Activated CD8-positive, alpha-beta T cell treated with anti-CD3 and anti-CD28 coated beads for 36 hours (primary cell): ENCODE measurements around the gene MIA3. TPM values are rescaled to one million over a fixed set of nuclear protein-coding genes. Genes with fewer than 3 reads are reported as not detected.

Source experiments
- ATAC-seq: fragments of 200-7000 bp; cut with Tn5 transposase; one replicate; pipeline ENCODE4 v1.10.0; 2021; ENCODE audit warnings: mild to moderate bottlenecking, moderate library complexity
- CTCF ChIA-PET: fragments of 350-600 bp; sonication (Branson Sonifier 250); formaldehyde crosslinking; loops from one replicate; lab custom pipeline; 2021; ENCODE audit warnings: antibody characterized with exemption; lab: Charles Lee
- POLR2A ChIA-PET: fragments of 350-600 bp; sonication (Branson Sonifier 250); formaldehyde crosslinking; loops from one replicate; lab custom pipeline; 2021; ENCODE audit warnings: antibody characterized with exemption; lab: Charles Lee
- DNase-seq: peaks from one replicate; pipeline ENCODE4 v3.0.0-alpha.2; 2020
- H3K27ac Mint-ChIP-seq: one replicate; pipeline ENCODE4 v1.8.0; 2021; ENCODE audit warnings: mild to moderate bottlenecking, mixed read lengths
- H3K27me3 Mint-ChIP-seq: one replicate; pipeline ENCODE4 v1.8.0; 2021; ENCODE audit warnings: mixed read lengths
- H3K36me3 Mint-ChIP-seq: one replicate; pipeline ENCODE4 v1.8.0; 2021; ENCODE audit warnings: low read depth, mixed read lengths
- H3K4me1 Mint-ChIP-seq: one replicate; pipeline ENCODE4 v1.8.0; 2021; ENCODE audit warnings: low read depth, mixed read lengths
- H3K4me3 Mint-ChIP-seq: one replicate; pipeline ENCODE4 v1.8.0; 2021; ENCODE audit warnings: mild to moderate bottlenecking, moderate library complexity, mixed read lengths
- H3K9me3 Mint-ChIP-seq: one replicate; pipeline ENCODE4 v1.8.0; 2021; ENCODE audit warnings: mixed read lengths
- intact Hi-C: fragments of 100-400 bp; cut with micrococcal nuclease; formaldehyde crosslinking; loops from one replicate; pipeline ENCODE4 v1.10.0; 2022
- total RNA-seq, 2 experiments: library from RNA; stranded (reverse); gene quantifications; one replicate each; pipeline ENCODE4 v1.2.3, GENCODE V29; 2021
- TF ChIP-seq, protein P1 (sequence below): fragments of 200-600 bp; IDR thresholded peaks from one replicate; pipeline ENCODE4 v1.8.0; 2022; ENCODE audit warnings: antibody characterized with exemption, mild to moderate bottlenecking

MIA3 gene
- total RNA-seq, 2 experiments from 2014 or later: 43.1 to 44.1 TPM

DNA sequence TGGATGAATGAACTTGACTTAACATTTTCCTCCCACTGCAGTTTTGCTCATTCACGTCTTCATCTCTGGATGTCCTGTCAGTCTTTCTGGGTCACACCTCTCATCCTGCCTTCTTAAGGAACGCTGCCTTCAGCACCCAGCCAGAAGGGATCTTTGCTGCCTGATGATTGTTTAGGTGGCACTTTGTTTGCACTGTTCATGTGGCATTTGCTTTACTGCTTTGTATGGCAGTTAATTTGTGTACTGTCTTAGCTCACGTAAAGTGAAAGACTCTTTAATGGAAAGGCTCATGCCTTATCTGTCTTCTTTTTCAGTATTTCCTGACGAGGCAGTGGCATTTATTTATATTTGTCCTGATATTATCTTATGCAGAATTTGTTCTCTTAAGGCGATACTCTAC is 4.9 kb downstream of the MIA3 start:
- Mint-ChIP-seq H3K4me3 (no peak overlapping the region), H3K4me1 (peaks cover 23% of the 10 kb centered on the region), H3K9me3 (no peaks in the 10 kb centered on the region), H3K36me3 (peaks cover 25% of the 10 kb centered on the region), H3K27ac (no peak overlapping the region), H3K27me3 (no peaks in the 10 kb centered on the region)
- DNase-seq: no peak
- POLR2A ChIA-PET: no interaction called here
- no peak for ATAC-seq
- TF ChIP-seq, protein P1, sequence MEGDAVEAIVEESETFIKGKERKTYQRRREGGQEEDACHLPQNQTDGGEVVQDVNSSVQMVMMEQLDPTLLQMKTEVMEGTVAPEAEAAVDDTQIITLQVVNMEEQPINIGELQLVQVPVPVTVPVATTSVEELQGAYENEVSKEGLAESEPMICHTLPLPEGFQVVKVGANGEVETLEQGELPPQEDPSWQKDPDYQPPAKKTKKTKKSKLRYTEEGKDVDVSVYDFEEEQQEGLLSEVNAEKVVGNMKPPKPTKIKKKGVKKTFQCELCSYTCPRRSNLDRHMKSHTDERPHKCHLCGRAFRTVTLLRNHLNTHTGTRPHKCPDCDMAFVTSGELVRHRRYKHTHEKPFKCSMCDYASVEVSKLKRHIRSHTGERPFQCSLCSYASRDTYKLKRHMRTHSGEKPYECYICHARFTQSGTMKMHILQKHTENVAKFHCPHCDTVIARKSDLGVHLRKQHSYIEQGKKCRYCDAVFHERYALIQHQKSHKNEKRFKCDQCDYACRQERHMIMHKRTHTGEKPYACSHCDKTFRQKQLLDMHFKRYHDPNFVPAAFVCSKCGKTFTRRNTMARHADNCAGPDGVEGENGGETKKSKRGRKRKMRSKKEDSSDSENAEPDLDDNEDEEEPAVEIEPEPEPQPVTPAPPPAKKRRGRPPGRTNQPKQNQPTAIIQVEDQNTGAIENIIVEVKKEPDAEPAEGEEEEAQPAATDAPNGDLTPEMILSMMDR: no peak
- intact Hi-C loops: no loop called here
- CTCF ChIA-PET: interaction anchor here (1.2 to 5.0 kb wide), 2 partner anchors 11 to 158 kb away, joined by 3 to 35 read pairs; no protein-coding TSS in a partner anchor

DNA sequence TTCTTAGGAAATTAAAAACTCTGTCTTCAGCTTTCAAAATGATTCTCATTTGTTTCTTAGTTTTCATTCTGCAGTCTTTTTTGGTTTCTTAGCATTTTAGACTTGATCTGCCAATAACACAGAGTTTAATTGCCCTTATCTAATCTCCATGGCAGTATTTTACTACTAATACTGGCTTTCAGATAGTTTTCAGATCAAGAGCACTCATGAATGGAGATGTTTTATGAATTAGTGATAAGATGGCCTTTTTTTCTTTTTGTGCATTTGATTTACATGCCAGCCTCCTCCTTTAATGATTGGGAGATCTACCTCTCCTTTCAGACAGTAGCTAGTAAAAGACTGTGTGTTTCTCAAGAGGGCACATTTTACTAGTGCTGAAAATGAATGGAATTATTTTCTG is 5.6 kb downstream of the MIA3 start:
- Mint-ChIP-seq H3K9me3 (no peaks in the 10 kb centered on the region), H3K27me3 (no peaks in the 10 kb centered on the region), H3K27ac (no peak overlapping the region), H3K4me1 (peaks cover 23% of the 10 kb centered on the region), H3K4me3 (no peak overlapping the region), H3K36me3 (peaks cover 25% of the 10 kb centered on the region)
- no peak for DNase-seq
- POLR2A ChIA-PET: no interaction called here
- intact Hi-C loops: no loop called here
- ATAC-seq: no peak
- CTCF ChIA-PET: interaction anchor here (1.2 to 5.0 kb wide), 3 partner anchors 10 to 159 kb away, joined by 3 to 35 read pairs (median 19); no protein-coding TSS in a partner anchor
- TF ChIP-seq, protein P1: no peak

DNA sequence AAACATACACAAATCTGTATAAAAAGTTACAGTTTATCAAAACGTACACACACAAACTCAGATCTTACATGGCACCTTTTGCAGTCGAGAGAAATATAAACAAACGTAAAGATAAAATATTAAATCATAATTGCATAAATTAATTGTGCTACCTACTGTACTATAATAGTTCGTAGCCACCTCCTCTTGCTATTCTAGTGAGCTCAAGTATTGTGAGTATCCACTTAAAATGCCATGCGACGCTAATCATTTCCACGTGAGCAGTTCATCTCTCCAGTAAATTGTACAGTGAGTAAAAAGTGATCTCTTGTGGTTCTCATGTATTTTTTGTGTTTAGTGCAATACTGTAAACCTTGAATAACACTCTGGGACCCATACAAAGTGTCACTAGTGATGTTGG is 6.3 kb downstream of the MIA3 start:
- DNase-seq (no peak), ATAC-seq (no peak)
- ChIA-PET POLR2A (interaction anchor here (1.4 kb wide), 1 partner anchor 20 kb away, joined by 6 read pairs; no protein-coding TSS in a partner anchor), CTCF (interaction anchor here (3.0 kb wide), 1 partner anchor 10 kb away, joined by 19 read pairs; no protein-coding TSS in a partner anchor)
- Mint-ChIP-seq H3K36me3 (peaks cover 33% of the 10 kb centered on the region), H3K4me3 (no peak overlapping the region), H3K9me3 (no peaks in the 10 kb centered on the region), H3K27ac (no peak overlapping the region), H3K4me1 (peaks cover 20% of the 10 kb centered on the region), H3K27me3 (no peaks in the 10 kb centered on the region)
- intact Hi-C loops: no loop called here
- TF ChIP-seq, protein P1: no peak

DNA sequence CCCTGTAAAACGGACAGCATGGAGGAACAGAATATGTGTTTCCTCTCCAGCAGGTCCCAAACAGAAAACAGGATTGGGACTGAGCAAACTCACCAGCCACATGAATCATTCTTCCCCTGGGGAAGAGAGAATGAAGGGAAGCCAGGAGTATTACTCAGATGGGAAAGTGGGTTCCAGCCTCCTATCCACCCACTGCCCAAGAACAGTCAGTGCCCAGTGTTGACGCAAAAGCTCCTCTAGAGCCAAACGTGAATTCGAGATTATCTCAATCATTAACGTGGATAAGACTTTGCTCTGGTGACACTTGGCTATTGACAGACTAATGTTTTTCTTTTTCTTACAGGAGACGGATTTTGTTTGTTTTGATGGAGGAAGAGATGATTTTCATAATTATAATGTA is 9.3 kb downstream of the MIA3 start:
- CTCF ChIA-PET: interaction anchor here (2.0 kb wide), 1 partner anchor 162 kb away, joined by 7 read pairs; no protein-coding TSS in a partner anchor
- H3K27ac Mint-ChIP-seq: no peak overlapping the region
- H3K9me3 Mint-ChIP-seq: no peaks in the 10 kb centered on the region
- intact Hi-C loops: no loop called here
- no peaks in the 10 kb centered on the region for H3K4me1 Mint-ChIP-seq
- ATAC-seq (no peak), DNase-seq (no peak)
- TF ChIP-seq, protein P1: no peak
- no peaks in the 10 kb centered on the region for H3K27me3 Mint-ChIP-seq
- peaks cover 33% of the 10 kb centered on the region for H3K36me3 Mint-ChIP-seq
- H3K4me3 Mint-ChIP-seq: no peak overlapping the region
- POLR2A ChIA-PET: interaction anchor here (1.3 kb wide), 1 partner anchor 11 kb away, joined by 4 read pairs; no protein-coding TSS in a partner anchor

DNA sequence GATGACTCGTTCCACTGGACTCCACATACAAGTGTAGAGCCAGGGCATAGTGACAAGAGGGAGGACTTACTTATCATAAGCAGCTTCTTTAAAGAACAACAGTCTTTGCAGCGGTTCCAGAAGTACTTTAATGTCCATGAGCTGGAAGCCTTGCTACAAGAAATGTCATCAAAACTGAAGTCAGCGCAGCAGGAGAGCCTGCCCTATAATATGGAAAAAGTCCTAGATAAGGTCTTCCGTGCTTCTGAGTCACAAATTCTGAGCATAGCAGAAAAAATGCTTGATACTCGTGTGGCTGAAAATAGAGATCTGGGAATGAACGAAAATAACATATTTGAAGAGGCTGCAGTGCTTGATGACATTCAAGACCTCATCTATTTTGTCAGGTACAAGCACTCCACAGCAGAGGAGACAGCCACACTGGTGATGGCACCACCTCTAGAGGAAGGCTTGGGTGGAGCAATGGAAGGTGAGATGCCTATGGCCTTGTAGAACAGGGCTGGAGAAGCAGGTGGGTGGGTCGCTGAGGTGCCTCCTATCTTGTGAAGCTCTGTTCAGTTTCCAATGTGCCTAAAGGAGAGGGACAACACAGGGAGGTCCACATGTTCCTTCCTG is 12.1 kb downstream of the MIA3 start:
- TF ChIP-seq, protein P1: no peak
- ChIA-PET CTCF (no interaction called here), POLR2A (no interaction called here)
- Mint-ChIP-seq H3K36me3 (peaks cover 31% of the 10 kb centered on the region), H3K4me1 (peaks cover 9% of the 10 kb centered on the region), H3K4me3 (no peak overlapping the region), H3K9me3 (no peaks in the 10 kb centered on the region), H3K27me3 (no peaks in the 10 kb centered on the region), H3K27ac (no peak overlapping the region)
- DNase-seq: no peak
- no peak for ATAC-seq
- intact Hi-C loops: no loop called here
